GM12874 (cell line): ENCODE results near the gene ZSCAN2.

Experiments used
- CTCF ChIP-seq: IDR thresholded peaks from 2 replicates; pipeline ENCODE4 v1.5.1; 2011; ENCODE audit warnings: low read depth, mild to moderate bottlenecking, control low read depth, low read length, moderate library complexity; ENCODE audit not compliant: insufficient read depth

Gene ZSCAN2

DNA sequence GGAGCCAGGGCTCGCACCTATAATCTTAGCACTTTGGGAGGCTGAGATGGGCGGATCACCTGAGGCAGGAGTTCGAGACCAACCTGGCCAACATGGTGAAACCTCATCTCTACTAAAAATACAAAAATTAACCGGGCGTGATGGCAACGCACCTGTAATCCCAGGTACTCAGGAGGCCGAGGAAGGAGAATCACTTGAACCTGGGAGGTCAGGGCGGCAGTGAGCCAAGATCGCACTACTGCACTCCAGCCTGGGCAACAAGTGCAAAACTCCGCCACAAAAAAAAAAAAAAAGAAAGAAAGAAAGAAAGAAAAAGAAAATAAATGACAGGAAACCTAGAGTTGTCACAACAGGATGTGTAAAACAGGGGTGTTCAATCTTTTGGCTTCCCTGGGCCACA, 60.2 kb downstream of the ZSCAN2 start:
- TF ChIP-seq CTCF: no peak

- no peak for TF ChIP-seq CTCF
These were observed 65.6 kb downstream of the ZSCAN2 start for GRCh38 chr15:84666373-84666772.

GRCh38 chr15:84668221-84668982, 67.6 kb downstream of the ZSCAN2 start:
- TF ChIP-seq CTCF: no peak

- TF ChIP-seq CTCF: no peak
These were observed 68.9 kb downstream of the ZSCAN2 start for GRCh38 chr15:84669726-84670125.

DNA sequence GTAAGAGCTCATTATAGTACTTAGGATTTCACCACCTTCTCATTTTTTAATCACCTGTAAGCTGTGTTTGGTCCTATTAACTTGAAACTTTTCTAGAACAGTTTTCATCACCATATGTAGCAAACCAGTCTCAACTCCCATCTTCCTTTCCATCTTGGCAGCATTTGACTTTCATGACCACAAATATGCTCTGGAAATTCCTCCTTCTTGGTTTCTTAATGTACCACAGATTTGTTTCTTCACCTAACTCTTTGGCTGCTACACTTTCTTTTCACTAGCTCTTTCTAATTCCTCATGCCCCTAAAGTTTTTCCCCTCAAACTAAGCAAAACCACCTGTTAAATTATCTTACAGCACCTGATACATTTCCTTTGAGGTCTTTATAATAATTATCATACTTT, 70.4 kb downstream of the ZSCAN2 start:
- TF ChIP-seq CTCF: no peak
